ENCODE data around the gene LPCAT3. TPM values are rescaled to one million over a fixed set of nuclear protein-coding genes. Genes with fewer than 3 reads are reported as not detected.

The LPCAT3 gene
- total RNA-seq, 1 experiment from 2014 or later = 102 TPM

GRCh38 chr12:7005311-7005710 lies 13.0 kb downstream of the LPCAT3 start:
- POLR2A ChIA-PET (ENCODE audit: unreplicated experiment) = no interaction called here
- BruUV-seq (replicated peaks) = no TSS peak

GRCh38 chr12:7004840-7005239 lies 13.4 kb downstream of the LPCAT3 start:
- ChIA-PET CTCF (no interaction called here), POLR2A (ENCODE audit: unreplicated experiment) (interaction anchor here (0.6 kb wide), 1 partner anchor 28 kb away, joined by 3 read pairs; no protein-coding TSS in a partner anchor)
- no peak for DNase-seq
- peaks cover 6% of the 10 kb centered on the region; the same call in 1 of the 2 replicates for H3F3A ChIP-seq (ENCODE audit: insufficient read depth, low read depth)
- no peak overlapping the region for H3K4me2 ChIP-seq
- H3K4me3 ChIP-seq = no peak overlapping the region
- TF ChIP-seq CTCF (conservative IDR thresholded peaks at IDR 0.05) = no peak
- TF ChIP-seq EZH2 (IDR thresholded peaks at IDR 0.05; ENCODE audit: low read depth) = no peak
- intact Hi-C loops (cut with micrococcal nuclease; ENCODE audit: unreplicated experiment) = no loop called here
- no peaks in the 10 kb centered on the region for H3K4me1 ChIP-seq (replicated peaks; ENCODE audit: insufficient read depth)
- H3K9me3 ChIP-seq (ENCODE audit: insufficient read depth, low read depth) = no peaks in the 10 kb centered on the region
- H3K9me2 ChIP-seq (ENCODE audit: insufficient read depth) = no peaks in the 10 kb centered on the region
- H3K27me3 ChIP-seq (ENCODE audit: insufficient read depth, low read depth) = no peaks in the 10 kb centered on the region
- H3K36me3 ChIP-seq (ENCODE audit: low read depth) = no peaks in the 10 kb centered on the region; the same call in 1 of the 2 replicates
- H3K27ac ChIP-seq = no peak overlapping the region
- no peaks in the 10 kb centered on the region for H4K20me1 ChIP-seq (ENCODE audit: insufficient read depth)
- H3K79me2 ChIP-seq (ENCODE audit: low read depth) = 0 out of 2 replicates have a peak, but pooled peaks cover 12% of the 10 kb centered on the region
- no peak overlapping the region for H2AFZ ChIP-seq
- BruUV-seq (replicated peaks) = no TSS peak

More at GRCh38 chr12:7005311-7005710, 13.0 kb downstream of the LPCAT3 start:
- H3F3A ChIP-seq (ENCODE audit: insufficient read depth, low read depth) = peaks cover 5% of the 10 kb centered on the region; the same call in 1 of the 2 replicates
- TF ChIP-seq EZH2 (IDR thresholded peaks at IDR 0.05; ENCODE audit: low read depth) = no peak
- 0 out of 2 replicates have a peak, but pooled peaks cover 16% of the 10 kb centered on the region for H3K79me2 ChIP-seq (ENCODE audit: low read depth)
- H3K4me1 ChIP-seq (replicated peaks; ENCODE audit: insufficient read depth) = no peaks in the 10 kb centered on the region
- no peak overlapping the region for H3K27ac ChIP-seq
- CTCF ChIA-PET = interaction anchor here (0.7 kb wide), 1 partner anchor 38 kb away, joined by 3 read pairs; no protein-coding TSS in a partner anchor
- no peak overlapping the region for H3K4me2 ChIP-seq
- H4K20me1 ChIP-seq (ENCODE audit: insufficient read depth) = no peaks in the 10 kb centered on the region
- H3K9me2 ChIP-seq (ENCODE audit: insufficient read depth) = no peaks in the 10 kb centered on the region
- no peak for DNase-seq
- intact Hi-C loops (cut with micrococcal nuclease; ENCODE audit: unreplicated experiment) = no loop called here
- no peak overlapping the region for H3K4me3 ChIP-seq
- H3K36me3 ChIP-seq (ENCODE audit: low read depth) = no peaks in the 10 kb centered on the region; the same call in 1 of the 2 replicates
- no peak overlapping the region for H2AFZ ChIP-seq
- no peaks in the 10 kb centered on the region for H3K9me3 ChIP-seq (ENCODE audit: insufficient read depth, low read depth)
- H3K27me3 ChIP-seq (ENCODE audit: insufficient read depth, low read depth) = no peaks in the 10 kb centered on the region

GRCh38 chr12:7004287-7004803 lies 13.9 kb downstream of the LPCAT3 start:
- BruUV-seq (replicated peaks) = no TSS peak
- intact Hi-C loops (cut with micrococcal nuclease; ENCODE audit: unreplicated experiment) = no loop called here

More at GRCh38 chr12:7004287-7004803, 13.9 kb downstream of the LPCAT3 start:
- H3K36me3 ChIP-seq (ENCODE audit: low read depth) = no peaks in the 10 kb centered on the region; the same call in 1 of the 2 replicates
- no peaks in the 10 kb centered on the region for H3K27me3 ChIP-seq (ENCODE audit: insufficient read depth, low read depth)
- no peak overlapping the region for H3K4me2 ChIP-seq
- H3K4me1 ChIP-seq (replicated peaks; ENCODE audit: insufficient read depth) = peaks cover 3% of the 10 kb centered on the region
- ChIA-PET POLR2A (ENCODE audit: unreplicated experiment) (interaction anchor here (0.6 kb wide), 1 partner anchor 27 kb away, joined by 3 read pairs; no protein-coding TSS in a partner anchor), CTCF (no interaction called here)
- H3K4me3 ChIP-seq = no peak overlapping the region
- no peaks in the 10 kb centered on the region for H3K9me3 ChIP-seq (ENCODE audit: insufficient read depth, low read depth)
- H3K9me2 ChIP-seq (ENCODE audit: insufficient read depth) = no peaks in the 10 kb centered on the region
- peaks cover 11% of the 10 kb centered on the region; the same call in 1 of the 2 replicates for H3F3A ChIP-seq (ENCODE audit: insufficient read depth, low read depth)
- no peaks in the 10 kb centered on the region for H4K20me1 ChIP-seq (ENCODE audit: insufficient read depth)
- DNase-seq = no peak
- H3K27ac ChIP-seq = no peak overlapping the region
- no peak overlapping the region for H2AFZ ChIP-seq
- 0 out of 2 replicates have a peak, but pooled peaks cover 9% of the 10 kb centered on the region for H3K79me2 ChIP-seq (ENCODE audit: low read depth)
- TF ChIP-seq CTCF (conservative IDR thresholded peaks at IDR 0.05) (no peak), EZH2 (IDR thresholded peaks at IDR 0.05; ENCODE audit: low read depth) (no peak)
